Embryonic facial prominence (tissue), 1 donor: Measurements from ENCODE around the gene FATE1.

Source experiments
- DNase-seq: peaks from one replicate; pipeline ENCODE4 v3.0.0-alpha.2; 2016; ENCODE audit errors: extremely low spot score

Gene FATE1

GRCh38 chrX:151704041-151704663 is 11.7 kb upstream of the FATE1 start:
- DNase-seq, result no peak

DNA sequence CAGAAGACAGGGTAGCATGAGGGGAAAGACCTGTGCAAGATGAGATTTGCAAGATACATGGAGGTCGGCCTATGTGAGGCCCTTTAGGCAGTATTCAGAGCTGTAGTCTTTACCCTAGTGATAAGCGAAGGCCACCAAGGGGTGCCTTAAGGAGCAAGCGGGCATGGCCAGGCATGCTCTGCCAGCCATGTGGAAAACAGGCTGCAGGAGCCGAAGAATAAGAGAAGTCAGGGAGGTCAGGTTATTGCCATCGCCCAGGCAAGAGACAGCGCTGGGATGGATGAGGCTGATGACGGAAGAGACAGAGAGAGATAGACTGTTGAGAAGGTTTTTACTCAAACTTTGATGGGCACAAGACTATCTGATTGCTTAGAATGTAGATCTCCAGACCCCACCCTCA is 7.0 kb upstream of the FATE1 start:
- no peak for DNase-seq

GRCh38 chrX:151710457-151710856 is 5.4 kb upstream of the FATE1 start:
- no peak for DNase-seq

GRCh38 chrX:151711154-151711553 is 4.7 kb upstream of the FATE1 start:
- no peak for DNase-seq

DNA sequence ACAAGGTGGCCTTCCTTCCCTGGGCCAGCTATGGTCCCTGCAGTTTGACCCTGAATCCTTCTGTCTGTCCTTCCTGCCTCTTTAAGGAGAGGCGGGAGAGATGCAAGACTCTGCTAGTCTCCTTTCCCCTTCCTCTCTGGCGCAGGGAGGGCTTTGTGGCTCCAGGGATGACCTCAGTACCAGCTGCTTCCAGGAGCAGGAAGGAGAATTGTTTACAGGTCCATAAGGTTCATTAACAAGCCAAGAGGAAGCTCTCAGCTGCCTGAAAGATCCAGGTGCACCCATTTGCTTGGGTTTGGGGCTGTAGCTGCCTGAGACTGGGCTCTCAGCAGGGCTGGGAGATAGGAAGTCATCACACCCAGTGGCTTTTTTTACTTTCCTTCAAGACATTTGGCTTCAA is 4.0 kb upstream of the FATE1 start:
- no peak for DNase-seq

DNA sequence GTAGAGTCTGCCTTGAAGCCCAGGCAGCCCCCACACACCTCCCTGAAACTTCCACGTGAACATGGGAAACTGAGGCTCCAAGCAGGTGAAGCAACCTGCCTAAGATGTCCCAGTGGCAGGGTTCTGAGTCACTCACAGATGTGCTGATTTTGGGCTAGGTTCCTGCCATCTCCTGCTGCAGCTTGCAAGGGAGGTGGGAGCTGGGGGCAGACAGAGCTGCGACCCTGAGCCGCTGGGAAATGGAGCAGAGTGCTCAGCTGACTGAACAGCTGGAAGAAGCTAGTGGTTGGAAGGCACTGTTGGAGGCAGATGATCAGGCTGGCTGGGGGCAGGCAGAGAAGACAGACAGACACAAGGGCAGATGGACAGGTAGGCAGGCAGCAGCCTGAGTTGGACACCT is 3.6 kb upstream of the FATE1 start:
- DNase-seq, result no peak

DNA sequence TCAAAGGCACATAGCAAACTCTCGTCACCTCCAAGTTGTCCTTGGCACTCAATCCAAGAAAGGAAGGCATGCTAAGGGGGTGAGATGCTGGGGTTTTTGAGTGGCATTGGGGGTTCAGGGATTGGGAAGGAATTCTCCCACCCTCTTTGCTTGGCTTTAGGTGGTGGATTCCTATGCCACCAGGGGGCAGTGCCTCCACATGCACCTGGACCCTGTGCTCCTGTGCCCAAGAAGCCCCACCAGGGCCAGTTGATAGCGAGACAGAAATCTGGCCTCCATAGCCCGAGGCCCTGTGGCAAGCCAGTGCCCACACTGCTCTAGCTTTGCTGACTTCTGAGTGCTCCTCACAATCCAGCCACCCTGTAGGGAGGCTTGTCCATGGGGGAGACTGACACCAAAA is 2.0 kb upstream of the FATE1 start:
- DNase-seq, result no peak

- DNase-seq, result no peak
Observed at GRCh38 chrX:151714362-151714761, 1.5 kb upstream of the FATE1 start.

DNA sequence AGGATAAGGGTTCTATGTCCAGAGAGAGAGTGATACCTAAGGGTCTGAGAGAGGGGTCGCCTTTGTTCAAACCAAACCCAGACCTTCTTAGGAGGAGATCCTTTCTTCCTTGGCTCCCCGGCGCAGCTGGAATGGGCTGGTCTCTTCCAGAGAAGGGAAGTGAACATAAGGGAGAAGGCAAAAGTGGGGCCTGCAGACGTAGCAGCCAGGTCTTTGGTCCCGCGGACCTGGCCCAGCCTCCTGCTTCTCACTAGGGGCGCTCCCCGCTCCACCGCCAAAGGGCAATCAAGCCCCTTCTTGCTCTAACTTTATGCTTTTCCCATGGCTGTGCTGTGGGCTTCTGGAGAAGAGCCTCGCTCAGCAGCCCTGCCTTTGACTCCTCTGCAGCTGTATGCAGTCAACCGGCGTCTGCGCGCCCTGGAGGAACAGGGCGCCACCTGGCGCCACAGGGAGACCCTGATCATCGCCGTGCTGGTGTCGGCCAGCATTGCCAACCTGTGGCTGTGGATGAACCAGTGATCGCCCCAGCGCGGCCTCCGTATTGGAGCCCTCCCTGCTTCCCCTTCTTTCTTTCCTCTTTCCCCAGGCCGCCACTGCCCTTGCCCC is 6.5 kb downstream of the FATE1 start:
- no peak for DNase-seq

DNA sequence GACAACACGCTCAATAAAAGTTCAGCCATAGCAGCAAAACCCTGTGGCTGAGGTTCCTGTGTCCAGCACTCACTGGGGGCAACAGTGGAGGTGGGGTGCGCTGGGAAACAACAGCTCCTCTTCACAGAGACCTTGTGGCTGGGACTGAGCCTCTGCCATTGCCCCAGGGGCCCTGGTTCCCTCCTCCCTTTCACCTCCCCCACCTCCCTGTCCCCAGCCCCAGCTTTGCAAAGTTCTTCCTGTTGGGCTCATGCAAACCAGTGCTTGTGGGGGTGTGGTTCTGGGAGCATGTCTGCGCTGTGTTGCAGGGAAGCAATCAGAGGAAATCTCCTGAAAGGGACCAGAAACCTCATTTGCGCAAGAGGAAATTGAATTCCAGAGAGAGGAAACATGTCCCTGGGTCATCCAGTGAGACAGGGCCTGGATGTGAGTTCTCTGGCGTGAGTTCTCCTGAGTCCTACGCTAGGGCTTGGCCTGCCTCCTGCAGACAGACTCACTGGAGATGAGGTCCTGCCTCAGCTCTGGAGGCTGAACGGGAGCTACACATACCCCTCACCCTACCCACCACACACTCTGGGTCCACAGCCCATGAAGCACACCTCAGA is 7.4 kb downstream of the FATE1 start:
- no peak for DNase-seq

DNA sequence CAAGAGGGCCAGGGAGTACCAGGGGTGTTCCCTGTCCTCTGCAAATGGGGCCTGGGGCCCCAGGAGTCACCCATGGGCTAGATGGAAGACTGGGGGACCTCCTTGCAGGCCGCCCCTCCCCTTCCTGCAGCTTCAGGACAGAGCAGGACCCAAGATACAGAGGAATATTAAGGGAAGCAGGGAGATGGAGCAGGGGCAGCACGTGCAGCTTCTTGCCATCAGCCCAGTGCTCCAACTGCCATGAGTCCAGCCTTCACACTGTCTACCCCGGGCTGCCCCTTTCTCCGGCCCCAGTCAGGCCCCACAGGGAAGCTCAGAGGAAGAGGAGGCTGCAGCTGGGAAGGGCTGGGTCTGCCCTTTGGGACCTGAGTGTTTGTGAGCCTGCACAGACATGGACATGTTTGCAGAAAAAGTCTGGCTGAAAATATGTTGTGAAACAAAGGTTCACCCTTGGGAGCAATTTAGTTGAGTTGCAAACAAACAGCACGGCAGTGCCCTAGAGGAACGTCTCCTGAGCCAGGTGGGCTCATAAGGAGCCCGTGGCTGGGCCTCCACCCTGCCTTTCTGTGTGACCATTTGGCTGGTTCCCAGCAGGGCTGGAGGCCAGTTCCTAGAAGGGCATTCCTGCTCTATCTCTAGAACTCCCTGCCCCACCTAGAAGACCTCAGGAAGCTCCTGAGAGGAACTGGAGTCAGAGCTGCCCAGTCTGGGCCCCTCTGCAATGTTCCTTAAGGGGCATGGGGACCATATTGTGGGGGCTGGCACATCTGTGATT is 8.9 kb downstream of the FATE1 start:
- DNase-seq, result no peak

DNA sequence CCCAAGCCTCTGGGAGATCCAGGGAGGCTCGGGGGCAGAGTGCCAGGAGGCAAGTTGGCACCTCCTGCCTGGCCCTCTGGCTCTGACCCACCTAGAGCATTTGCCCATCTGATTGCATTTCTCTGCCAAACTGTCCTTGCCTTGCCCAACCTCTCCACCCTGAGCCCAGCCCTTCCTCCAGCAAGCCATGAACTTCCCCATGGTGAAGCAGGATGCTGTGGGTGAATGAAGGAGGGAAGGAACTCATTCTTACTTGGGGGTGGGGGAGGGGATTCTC is 9.4 kb downstream of the FATE1 start:
- no peak for DNase-seq

DNA sequence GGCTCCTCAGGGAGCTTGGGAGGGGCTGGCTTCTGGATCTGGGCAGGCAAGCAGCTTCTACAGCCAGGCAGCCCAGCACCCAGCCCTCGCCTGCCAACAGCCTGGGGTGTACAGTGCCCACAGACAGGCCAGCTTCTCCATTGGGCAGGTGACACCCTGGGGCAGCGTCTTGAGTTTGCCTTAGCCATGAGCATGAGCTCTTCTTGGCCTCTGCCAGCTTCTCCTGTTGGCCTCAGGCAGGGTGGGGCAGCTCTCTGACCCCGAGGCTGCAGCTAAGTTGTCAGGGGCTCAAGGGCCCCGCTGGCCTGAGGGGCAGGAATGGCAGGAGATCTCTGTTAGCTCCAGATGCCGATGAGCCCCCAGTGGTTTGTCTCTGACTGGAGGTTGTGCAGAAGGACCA is 10.9 kb downstream of the FATE1 start:
- DNase-seq, result no peak

GRCh38 chrX:151727346-151727745 is 11.5 kb downstream of the FATE1 start:
- no peak for DNase-seq

DNA sequence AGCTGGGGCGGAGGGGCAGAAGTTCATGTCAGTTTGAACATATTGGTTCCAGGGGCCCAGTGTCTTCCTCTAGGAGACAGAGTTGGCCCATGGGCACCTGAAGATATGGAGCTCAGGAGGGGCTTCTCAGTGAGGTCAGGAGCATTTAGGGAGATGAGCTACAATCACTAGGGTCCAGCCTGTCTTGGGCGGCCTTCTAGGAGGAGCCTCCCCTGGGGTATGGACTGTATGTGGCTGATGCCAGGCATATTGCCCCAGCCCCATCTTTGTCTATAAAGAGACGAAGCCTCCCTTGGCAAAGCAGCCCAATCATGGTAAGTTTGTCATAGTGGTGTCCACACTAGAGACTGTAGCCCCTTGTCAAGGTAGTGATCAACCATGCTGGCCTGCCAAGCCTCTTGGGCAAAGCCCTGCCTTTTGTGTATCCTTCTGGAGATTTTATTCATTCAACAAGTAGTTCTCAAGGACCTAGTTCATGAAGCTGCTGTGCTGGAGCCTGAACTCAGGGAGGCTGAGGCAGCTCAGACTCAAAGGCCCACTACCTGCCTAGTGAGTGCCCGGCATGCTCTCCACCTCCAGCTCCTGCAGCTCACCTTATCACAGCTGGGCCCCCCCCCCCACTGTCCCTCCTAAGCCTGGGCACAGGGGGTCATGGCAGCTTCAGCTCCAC is 13.4 kb downstream of the FATE1 start:
- DNase-seq, result no peak

- DNase-seq, result no peak
Observed at GRCh38 chrX:151734446-151734845, 18.6 kb downstream of the FATE1 start, which contains the start of gene CNGA2. CNGA2 (plus strand) TSS chrX:151734746; CDS start chrX:151738484, 3,738 bp downstream.

- DNase-seq, result no peak
Observed at GRCh38 chrX:151735219-151735618, 19.4 kb downstream of the FATE1 start.

DNA sequence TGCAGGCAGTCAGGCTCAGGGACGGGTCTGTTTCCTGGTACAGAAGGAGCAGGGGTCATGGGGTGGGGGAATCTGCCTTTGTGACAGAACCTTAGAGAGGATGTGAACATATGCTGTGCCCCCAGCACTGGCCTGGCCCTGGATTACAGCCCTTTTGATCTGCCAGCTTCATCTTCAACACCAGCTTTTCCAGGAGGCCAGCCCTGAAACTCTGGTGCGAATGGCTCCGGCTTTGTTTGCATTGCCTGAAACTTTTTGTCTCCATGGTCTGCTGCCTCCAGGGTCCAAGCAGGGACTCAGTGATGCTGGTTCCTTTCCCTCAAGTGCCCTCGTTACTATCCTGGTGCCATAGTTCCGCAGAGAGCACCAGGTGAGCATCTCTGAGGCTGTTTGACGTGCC is 20.9 kb downstream of the FATE1 start:
- DNase-seq, result no peak

GRCh38 chrX:151737494-151737893 is 21.7 kb downstream of the FATE1 start:
- DNase-seq, result no peak

DNA sequence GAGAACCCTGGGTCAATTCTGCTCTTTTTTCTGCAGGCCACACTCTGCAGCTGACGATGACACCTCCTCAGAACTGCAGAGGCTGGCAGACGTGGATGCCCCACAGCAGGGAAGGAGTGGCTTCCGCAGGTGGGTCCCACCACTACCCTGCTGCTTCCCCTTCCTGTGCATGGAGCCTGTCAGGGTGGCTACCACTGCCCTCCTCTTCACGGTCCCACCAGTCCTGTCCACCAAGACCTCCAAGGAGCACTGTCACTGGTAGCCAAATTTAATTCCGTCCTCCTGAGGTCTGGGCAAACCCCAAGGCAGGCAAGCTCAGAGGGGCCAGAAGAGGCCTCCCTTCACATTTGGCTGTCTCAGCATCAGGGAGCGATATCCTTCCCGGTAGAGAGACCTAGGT is 22.9 kb downstream of the FATE1 start:
- DNase-seq, result no peak

- no peak for DNase-seq
Observed at GRCh38 chrX:151741606-151742005, 25.8 kb downstream of the FATE1 start.

DNA sequence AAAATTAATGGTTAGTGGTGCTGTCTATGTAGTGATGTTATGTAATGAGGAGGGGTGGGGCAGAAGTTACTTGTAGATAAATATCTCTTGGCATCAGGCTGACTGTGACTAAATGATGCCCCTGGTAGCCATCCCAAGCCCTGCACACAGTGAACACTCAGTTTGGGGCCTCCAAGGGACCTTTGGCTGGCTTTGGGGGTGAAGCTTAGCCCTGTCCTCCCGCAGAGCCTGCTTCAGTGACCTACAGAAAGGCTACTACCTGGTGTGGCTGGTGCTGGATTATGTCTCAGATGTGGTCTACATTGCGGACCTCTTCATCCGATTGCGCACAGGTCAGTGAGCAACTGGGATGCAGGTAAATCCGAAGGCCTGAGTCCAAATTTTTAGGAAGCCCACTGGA is 26.5 kb downstream of the FATE1 start:
- DNase-seq, result no peak
